ENCODE data around the gene EGR4.

DNA sequence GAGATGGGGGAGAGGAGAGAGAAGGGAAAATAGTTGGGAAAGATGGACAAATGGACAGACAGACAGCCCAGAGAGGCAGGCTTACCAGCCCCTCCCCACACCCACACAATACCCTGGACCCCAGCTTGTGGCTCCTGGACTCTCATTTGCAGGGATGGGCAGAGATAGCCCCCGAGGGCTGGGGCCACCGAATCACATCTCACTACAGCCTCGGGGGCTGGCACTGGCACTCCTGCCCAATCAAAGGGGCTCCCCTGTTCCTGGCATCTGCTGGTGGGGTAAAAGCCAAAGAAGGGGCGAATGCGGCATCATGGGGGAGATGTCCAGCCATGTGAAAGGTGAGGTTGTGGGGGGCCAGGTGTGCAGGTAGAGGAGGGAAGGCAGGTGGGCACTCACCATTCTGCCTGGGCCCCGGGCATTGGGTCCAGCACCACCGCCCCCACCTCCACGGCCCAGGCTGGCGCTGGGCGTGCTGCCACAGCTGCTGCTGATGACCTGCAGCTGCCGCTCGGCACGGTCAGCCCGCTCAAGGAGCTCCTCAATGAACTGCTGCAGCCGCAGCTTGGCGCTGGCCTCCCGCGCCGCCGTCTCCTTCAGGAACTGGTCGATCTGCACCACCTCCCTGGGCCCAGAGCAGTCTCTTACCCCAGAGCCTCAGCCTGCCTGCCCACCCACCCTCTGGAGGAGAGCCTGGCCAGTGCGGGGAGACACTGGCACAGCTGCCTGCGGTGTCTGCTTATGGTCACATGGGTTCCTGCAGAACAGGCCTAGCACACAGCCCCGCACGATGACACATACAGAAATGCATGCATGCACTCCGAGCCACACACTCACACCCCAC, 27.1 kb downstream of the EGR4 start:
- TF ChIP-seq, protein P1, sequence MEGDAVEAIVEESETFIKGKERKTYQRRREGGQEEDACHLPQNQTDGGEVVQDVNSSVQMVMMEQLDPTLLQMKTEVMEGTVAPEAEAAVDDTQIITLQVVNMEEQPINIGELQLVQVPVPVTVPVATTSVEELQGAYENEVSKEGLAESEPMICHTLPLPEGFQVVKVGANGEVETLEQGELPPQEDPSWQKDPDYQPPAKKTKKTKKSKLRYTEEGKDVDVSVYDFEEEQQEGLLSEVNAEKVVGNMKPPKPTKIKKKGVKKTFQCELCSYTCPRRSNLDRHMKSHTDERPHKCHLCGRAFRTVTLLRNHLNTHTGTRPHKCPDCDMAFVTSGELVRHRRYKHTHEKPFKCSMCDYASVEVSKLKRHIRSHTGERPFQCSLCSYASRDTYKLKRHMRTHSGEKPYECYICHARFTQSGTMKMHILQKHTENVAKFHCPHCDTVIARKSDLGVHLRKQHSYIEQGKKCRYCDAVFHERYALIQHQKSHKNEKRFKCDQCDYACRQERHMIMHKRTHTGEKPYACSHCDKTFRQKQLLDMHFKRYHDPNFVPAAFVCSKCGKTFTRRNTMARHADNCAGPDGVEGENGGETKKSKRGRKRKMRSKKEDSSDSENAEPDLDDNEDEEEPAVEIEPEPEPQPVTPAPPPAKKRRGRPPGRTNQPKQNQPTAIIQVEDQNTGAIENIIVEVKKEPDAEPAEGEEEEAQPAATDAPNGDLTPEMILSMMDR (IDR thresholded peaks at IDR 0.05): no peak
- no peak for TF ChIP-seq POLR2A (IDR thresholded peaks at IDR 0.05)

Measured in uterus (tissue), 2 donors.